HG03103 (cell line): ENCODE data around the gene RAB10.
"Not testable (repeated sequence)": the region's sequence is repeated elsewhere in the genome, so short reads cannot be mapped to it uniquely, and the experiment has no call there.

Experiments used
- ATAC-seq: cut with Tn5 transposase; IDR thresholded peaks from one replicate; pipeline ENCODE4 v1.9.1; 2021; ENCODE audit warnings: low read depth; ENCODE audit not compliant: unreplicated experiment

Gene RAB10

GRCh38 chr2:26086779-26087178 lies 52.9 kb downstream of the RAB10 start:
- no peak for ATAC-seq

DNA sequence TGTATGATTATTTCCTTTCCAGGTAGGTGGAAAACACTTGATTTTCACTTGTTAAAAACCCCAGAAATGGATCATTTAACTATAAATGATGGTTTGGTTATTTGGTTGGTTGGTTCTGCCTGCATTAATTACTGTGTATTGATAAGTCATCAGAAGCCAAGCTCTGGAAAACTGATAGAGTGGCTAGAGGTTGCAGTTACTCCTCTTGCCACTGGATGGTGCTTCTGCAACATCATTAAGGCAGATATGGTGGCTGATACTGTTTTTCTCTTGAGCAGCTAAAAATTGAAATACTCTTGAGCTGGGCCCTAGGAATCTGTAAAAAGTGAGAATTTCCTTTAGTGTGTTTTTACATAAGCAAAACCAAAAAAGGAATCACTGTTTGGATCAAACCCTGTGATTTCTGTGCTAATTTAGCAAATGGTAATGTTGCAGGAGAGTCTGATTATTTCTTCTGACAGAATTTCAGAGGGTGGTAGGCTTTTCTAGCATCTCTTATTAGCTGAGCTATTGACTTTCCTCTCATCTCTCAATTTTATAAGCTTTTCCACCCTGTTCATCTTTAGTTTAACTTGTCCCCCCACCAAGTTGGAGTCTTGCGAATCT lies 54.3 kb downstream of the RAB10 start:
- no peak for ATAC-seq

DNA sequence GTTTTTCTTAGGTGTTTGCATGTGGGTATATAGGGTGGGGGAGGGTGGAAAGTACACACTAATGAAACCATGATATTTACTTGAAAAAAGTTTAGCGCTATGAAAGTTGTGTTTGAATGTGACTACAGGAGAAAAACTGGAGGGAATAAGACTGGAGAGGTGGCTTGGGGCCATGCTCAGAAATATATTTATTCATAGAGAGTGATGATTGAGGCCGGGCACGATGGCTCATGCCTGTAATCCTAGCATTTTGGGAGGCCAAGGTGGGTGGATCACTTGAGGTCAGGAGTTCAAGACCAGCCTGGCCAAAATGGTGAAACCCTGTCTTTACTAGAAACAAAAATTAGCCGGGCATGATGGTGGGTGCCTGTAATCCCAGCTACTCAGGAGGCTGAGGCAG lies 55.0 kb downstream of the RAB10 start:
- ATAC-seq = not testable (repeated sequence)

- no peak for ATAC-seq
These were observed 55.5 kb downstream of the RAB10 start for GRCh38 chr2:26089337-26089736.

- no peak for ATAC-seq
These were observed 61.9 kb downstream of the RAB10 start for GRCh38 chr2:26095758-26096157.

GRCh38 chr2:26099933-26100332 lies 66.0 kb downstream of the RAB10 start:
- ATAC-seq = no peak

- no peak for ATAC-seq
These were observed 66.5 kb downstream of the RAB10 start for GRCh38 chr2:26100384-26100783.

GRCh38 chr2:26103752-26104151 lies 69.9 kb downstream of the RAB10 start:
- no peak for ATAC-seq

DNA sequence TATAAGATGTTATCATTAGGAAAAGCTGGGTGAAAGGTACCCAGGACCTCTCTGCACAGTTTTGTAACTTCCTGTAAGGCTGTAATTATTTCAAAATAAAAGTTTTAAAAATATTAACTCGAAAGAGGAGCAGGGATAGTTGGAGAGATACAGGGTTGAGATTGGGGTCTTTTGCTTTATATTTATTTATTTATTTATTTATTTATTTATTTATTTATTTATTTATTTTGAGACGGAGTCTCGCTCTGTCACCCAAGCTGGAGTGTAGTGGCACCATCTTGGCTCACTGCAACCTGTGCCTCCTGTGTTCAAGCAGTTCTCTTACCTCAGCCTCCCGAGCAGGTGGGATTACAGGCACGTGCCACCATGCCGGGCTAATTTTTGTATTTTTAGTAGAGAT lies 74.8 kb downstream of the RAB10 start:
- not testable (repeated sequence) for ATAC-seq

DNA sequence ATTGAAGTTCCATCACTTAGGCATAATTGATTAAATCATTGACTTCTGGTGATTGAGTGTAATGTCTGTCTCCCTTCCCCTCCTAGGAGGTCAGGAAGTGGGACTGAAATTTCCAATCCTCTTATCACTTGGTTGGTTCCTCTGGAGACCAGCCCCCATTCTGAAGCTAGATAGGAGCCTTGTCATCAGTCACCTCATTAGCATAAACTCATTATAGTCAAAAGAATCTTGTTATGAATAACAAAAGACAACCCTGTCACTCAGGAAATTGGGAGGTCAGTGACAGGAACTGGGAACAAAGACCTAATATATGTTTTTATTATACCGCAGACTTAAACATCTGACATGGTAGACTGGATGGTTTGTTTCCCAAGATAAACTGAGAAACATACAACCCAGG lies 78.3 kb downstream of the RAB10 start:
- no peak for ATAC-seq

GRCh38 chr2:26114151-26114550 lies 80.3 kb downstream of the RAB10 start:
- ATAC-seq = no peak

GRCh38 chr2:26118682-26119081 lies 84.8 kb downstream of the RAB10 start:
- no peak for ATAC-seq

- ATAC-seq = no peak
These were observed 85.6 kb downstream of the RAB10 start for GRCh38 chr2:26119521-26119920.

DNA sequence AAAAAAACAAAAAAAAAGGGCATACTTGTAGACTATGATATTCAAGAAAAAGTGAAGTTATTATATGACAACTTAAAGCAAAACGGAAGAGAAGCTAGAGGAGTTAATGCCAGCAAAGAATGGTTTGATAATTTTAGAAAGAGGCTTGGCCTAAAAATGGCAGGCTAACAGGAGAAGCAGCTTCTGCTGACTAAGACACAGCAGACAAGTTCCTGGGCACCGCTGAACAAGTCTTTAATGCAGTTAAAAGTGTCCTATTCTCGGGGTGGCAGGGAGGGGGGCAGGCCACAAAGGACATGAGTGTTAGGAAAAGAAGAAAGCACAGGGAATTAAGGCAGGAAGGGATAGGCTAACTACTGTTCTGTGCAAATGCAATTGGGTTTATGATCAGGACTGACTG lies 88.7 kb downstream of the RAB10 start:
- ATAC-seq = no peak

DNA sequence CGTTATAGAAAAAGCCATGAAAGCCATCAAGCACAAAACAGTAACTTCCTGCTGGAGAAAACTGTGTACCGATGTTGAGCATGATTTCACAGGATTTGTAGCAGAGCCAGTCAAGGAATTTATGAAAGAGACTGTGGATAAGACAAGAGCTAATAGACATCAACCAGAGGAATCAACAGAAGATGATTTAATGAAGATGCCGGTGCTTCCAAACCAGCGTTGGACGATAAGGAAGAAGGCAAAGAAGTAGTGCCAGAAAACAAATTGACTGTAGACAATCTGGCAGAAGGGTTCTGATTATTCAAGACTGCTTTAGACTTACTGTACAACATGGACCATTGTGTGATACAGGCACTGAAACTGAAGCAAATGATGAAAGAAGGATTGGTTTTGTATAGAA lies 89.5 kb downstream of the RAB10 start:
- no peak for ATAC-seq

- ATAC-seq = no peak
These were observed 92.2 kb downstream of the RAB10 start for GRCh38 chr2:26126074-26126473.

DNA sequence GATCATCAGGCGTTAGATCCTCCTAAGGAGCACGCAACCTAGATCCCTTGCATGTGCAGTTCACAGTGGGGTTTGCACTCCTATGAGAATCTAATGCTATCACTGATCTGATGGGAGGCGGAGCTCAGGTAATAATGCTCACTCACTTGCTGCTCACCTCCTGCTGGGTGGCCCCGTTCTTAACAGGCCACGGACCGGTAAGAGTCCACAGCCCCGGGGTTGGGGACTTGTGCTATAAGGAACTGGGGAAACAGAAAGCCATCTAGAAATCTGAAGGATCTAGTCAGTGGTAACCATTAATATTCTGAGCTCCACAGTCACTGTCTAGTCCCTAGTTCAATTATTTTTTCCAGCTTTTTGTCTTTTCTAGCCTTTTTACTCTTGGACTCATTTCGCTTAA lies 94.3 kb downstream of the RAB10 start:
- ATAC-seq = no peak

DNA sequence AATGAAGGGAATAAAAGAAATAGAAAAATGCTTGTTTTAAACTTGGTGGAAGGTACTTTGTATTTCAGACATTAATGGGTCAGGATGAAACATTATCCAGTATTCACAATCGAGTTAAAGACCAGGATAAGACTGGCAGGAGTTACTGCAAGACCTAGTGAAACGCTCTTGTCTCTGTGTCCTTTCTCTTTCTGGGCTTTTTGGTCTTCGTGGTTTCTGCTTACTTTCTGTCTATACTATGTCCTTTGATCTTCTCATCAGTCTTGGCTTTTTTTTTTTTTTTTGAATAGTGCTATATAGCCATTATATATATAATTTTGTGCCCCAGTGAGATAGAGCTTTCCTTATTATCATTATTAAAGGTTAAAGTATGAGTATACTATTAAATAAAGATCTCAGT lies 96.9 kb downstream of the RAB10 start:
- ATAC-seq = no peak

DNA sequence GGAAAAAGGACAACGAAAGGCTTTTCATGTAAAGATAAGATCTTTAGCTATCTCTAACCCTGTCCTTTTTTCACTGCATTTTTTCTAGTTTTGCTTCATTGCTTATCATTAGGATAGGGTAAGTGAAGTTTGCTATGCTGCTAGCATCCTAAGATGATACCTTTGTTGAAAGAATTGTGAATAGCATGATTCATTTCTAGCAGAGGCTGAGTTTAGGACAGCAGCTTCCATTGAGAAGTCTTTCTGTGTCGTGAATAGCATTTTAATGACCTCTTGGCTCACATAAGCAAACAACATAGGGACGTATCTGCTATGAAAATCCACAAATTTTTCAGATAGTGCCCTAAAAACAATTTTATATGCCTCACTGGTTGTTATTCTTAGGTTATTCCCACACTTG lies 102.6 kb downstream of the RAB10 start:
- ATAC-seq = no peak

DNA sequence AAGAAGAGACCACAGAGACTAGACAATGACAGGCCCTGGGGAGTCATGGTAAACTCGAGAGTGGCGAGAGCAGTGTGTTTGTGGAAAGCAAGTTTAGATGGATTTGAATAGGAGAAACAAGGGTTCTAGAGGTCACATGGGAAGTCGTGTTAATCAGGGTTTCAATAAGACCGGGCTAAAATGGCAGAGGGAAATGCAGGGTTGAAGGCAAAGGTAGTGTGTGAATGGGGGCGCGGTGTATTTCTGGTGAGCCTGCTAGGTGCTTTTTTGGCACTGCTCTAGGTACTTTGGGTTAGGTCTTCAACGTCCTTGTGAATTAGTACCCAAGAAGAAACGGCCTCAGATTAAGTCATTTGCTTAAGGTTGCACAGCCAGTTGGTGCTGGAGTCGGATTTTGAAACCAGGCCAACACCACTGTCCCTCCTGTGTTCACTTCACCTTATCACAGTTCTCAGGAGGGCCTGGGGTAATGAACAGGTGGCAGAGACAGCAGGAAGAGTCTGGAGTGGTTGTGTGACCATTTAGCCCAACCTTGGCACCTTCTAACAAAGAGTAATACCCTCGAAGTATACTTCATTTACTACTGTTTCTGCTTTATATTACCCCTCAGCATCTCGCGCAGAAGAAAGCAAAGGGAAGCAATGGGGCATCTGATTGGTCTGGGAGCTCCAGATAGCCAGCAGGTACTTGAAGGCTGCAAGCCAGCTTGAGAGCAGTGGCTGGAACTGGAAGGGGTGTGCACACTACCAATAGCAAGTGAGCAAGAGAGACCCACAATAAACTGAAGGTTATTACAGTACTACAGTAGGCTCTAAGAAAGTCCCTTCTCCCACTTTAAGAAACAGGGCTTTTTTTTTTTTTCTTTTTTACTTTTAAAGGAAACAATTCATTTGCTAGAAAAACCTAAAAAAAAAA lies 105.6 kb downstream of the RAB10 start:
- ATAC-seq = no peak

DNA sequence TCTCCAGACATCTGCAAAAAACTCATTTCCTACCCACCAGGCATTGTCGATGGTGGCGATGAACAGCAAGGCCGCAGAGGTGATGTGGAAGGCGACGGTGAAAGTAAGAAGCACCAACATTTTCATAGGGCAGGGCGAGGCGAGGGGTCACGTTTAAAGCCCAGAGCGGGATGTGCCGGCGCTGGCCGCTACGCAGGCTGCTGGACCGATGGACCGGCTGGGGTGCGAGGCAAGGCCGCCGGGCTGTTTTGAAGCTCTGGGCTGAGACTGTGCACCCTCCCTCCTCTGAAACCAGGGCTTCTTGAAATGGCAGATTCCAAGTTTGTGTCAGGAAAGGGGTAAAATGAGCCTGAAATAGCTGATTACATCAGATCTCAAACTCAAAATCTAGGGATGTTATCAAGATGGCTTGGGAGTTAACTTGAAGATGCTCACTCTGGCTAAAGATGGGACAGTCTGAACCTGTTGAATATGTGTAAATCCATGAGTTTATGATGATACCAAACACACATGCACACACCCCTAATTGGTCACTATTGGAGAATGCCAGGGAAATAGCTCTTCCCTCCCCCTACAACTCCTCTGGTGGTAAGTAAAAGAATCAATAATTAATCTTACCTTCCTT lies 107.4 kb downstream of the RAB10 start:
- ATAC-seq = no peak

GRCh38 chr2:26144031-26144430 lies 110.1 kb downstream of the RAB10 start:
- ATAC-seq = no peak
